NCI-H1417 treated with DMSO at 0.1 percent for 48 hours (cell line): ENCODE data around the gene TMX2.

Experiments used
- DNase-seq: peaks from one replicate; lab custom pipeline; 2025; lab: John Stamatoyannopoulos, UW

The TMX2 gene

GRCh38 chr11:57770793-57771192 is 58.4 kb downstream of the TMX2 start:
- no peak for DNase-seq

- DNase-seq = no peak
Observed at GRCh38 chr11:57771365-57771764, 59.0 kb downstream of the TMX2 start.

- DNase-seq = no peak
Observed at GRCh38 chr11:57772562-57772961, 60.2 kb downstream of the TMX2 start.

- no peak for DNase-seq
Observed at GRCh38 chr11:57773026-57773598, 60.7 kb downstream of the TMX2 start.

GRCh38 chr11:57775491-57775890 is 63.1 kb downstream of the TMX2 start:
- no peak for DNase-seq

GRCh38 chr11:57776031-57776521 is 63.7 kb downstream of the TMX2 start:
- DNase-seq = no peak

GRCh38 chr11:57776577-57777210 is 64.3 kb downstream of the TMX2 start:
- no peak for DNase-seq

GRCh38 chr11:57777969-57778317 is 65.5 kb downstream of the TMX2 start:
- no peak for DNase-seq

- DNase-seq = no peak
Observed at GRCh38 chr11:57778318-57779037, 66.1 kb downstream of the TMX2 start.

- DNase-seq = no peak
Observed at GRCh38 chr11:57779276-57779675, 66.9 kb downstream of the TMX2 start.

GRCh38 chr11:57781529-57781943 is 69.1 kb downstream of the TMX2 start:
- no peak for DNase-seq

GRCh38 chr11:57785072-57785471 is 72.7 kb downstream of the TMX2 start:
- DNase-seq = no peak

- no peak for DNase-seq
Observed at GRCh38 chr11:57786436-57786835, 74.0 kb downstream of the TMX2 start.

GRCh38 chr11:57787006-57787604 is 74.7 kb downstream of the TMX2 start:
- DNase-seq = no peak

- DNase-seq = no peak
Observed at GRCh38 chr11:57787920-57788702, 75.7 kb downstream of the TMX2 start.

- DNase-seq = no peak
Observed at GRCh38 chr11:57788703-57789088, 76.3 kb downstream of the TMX2 start.
